ENCODE data around the gene USP19. TPM values are rescaled to one million over a fixed set of nuclear protein-coding genes. Genes with fewer than 3 reads are reported as not detected.
A peak's percentile ranks its signal among the peaks of the same experiment; 100 is the strongest.

Gene USP19
- total and polyA plus RNA-seq, 2 of the 8 experiments (the other 6 are each of a cell fraction or from before 2014, with no cell fraction given) = 46.4 to 65.8 TPM

- no peak for TF ChIP-seq CTCF (IDR thresholded peaks at IDR 0.05; ENCODE audit: control extremely low read depth in 1 of 3, insufficient read depth in 1 of 3, low read depth in 1 of 3, low read length in 3 of 3)
- no peak for TF ChIP-seq TCF12 (IDR thresholded peaks at IDR 0.05; ENCODE audit: low read depth, low read length)
- TF ChIP-seq CREB1 (IDR thresholded peaks at IDR 0.05) = peak; percentile 83
- TF ChIP-seq USF2 (IDR thresholded peaks at IDR 0.05; ENCODE audit: low read length) = peak; percentile 17; the same call in 1 of the 2 replicates
- TF ChIP-seq JUN (IDR thresholded peaks at IDR 0.05; ENCODE audit: low read depth, low read length) = no peak
- TF ChIP-seq SRF (IDR thresholded peaks at IDR 0.05; ENCODE audit: low read depth, low read length) = no peak
- no peak; the same call in 1 of the 2 replicates for TF ChIP-seq RBBP5 (IDR thresholded peaks at IDR 0.05; ENCODE audit: borderline replicate concordance, low read depth, low read length)
- TF ChIP-seq BACH1 (IDR thresholded peaks at IDR 0.05; ENCODE audit: low read length) = no peak
- 0 out of 2 replicates have a peak, but pooled peaks have one; percentile 51 for TF ChIP-seq TAF1 (IDR thresholded peaks at IDR 0.05; ENCODE audit: low read depth, low read length)
- TF ChIP-seq RNF2 (IDR thresholded peaks at IDR 0.05; ENCODE audit: borderline replicate concordance, low read depth, low read length, missing control alignments, poor library complexity, severe bottlenecking) = no peak
- TF ChIP-seq TAF7 (optimal IDR thresholded peaks at IDR 0.05; ENCODE audit: borderline replicate concordance, low read depth, low read length) = peak; percentile 19
- TF ChIP-seq HDAC2 (IDR thresholded peaks at IDR 0.05; ENCODE audit: borderline replicate concordance in 1 of 2, low read depth in 2 of 2, low read length in 2 of 2) = no peak; a peak in 1 of 4 replicates
- TF ChIP-seq SP2 (IDR thresholded peaks at IDR 0.05; ENCODE audit: low read length) = no peak
- peak in 1 of 2 experiments; percentile 85; a peak in 2 of 3 replicates for TF ChIP-seq POLR2A (IDR thresholded peaks at IDR 0.05; ENCODE audit: control extremely low read depth in 1 of 2, low read depth in 2 of 2, low read length in 2 of 2)
- no peak for TF ChIP-seq SAP30 (IDR thresholded peaks at IDR 0.05; ENCODE audit: insufficient read depth, insufficient replicate concordance, low read length)
- no peak for TF ChIP-seq ATF3 (IDR thresholded peaks at IDR 0.05; ENCODE audit: insufficient read depth, low read depth, low read length)
- peak in 1 of 2 experiments; percentile 60; a peak in 1 of 3 replicates for TF ChIP-seq EP300 (IDR thresholded peaks at IDR 0.05; ENCODE audit: borderline replicate concordance in 1 of 2, low read depth in 2 of 2, low read length in 2 of 2)
- TF ChIP-seq E2F6 (IDR thresholded peaks at IDR 0.05) = 0 out of 2 replicates have a peak, but pooled peaks have one; percentile 37
These were observed at the start of gene USP19 (continued) for GRCh38 chr3:49120438-49121131.
